Stimulated activated CD4-positive, alpha-beta T cell treated with anti-CD3 and anti-CD28 coated beads, Interleukin-15, amount 100 ng/mL, for 48 hours (primary cell): ENCODE results near the gene SLC20A1.
"Not testable (repeated sequence)": the region's sequence is repeated elsewhere in the genome, so short reads cannot be mapped to it uniquely, and the experiment has no call there.

Source experiments
- DNase-seq, 2 donors: peaks; one replicate each; pipeline ENCODE4 v3.0.0-alpha.2; 2020; ENCODE audit warnings: low read depth in 2 of 2

The SLC20A1 gene

GRCh38 chr2:112645310-112646101 is at the start of gene SLC20A1:
TSS of gene SLC20A1 (plus strand) at chr2:112645939. CDS start at chr2:112646829, 890 bp downstream.
- DNase-seq = peak; percentile 94 to 97

GRCh38 chr2:112597537-112598322 is 48.0 kb upstream of the SLC20A1 start:
- no peak for DNase-seq

GRCh38 chr2:112600634-112601033 is 45.1 kb upstream of the SLC20A1 start:
- no peak for DNase-seq

GRCh38 chr2:112601754-112602153 is 44.0 kb upstream of the SLC20A1 start:
- no peak for DNase-seq

GRCh38 chr2:112602917-112603316 is 42.8 kb upstream of the SLC20A1 start:
- no peak for DNase-seq

- DNase-seq = no peak
Observed at GRCh38 chr2:112603731-112604130, 42.0 kb upstream of the SLC20A1 start.

GRCh38 chr2:112604952-112605351 is 40.8 kb upstream of the SLC20A1 start:
- no peak for DNase-seq

- no peak for DNase-seq
Observed at GRCh38 chr2:112605926-112606325, 39.8 kb upstream of the SLC20A1 start.

- DNase-seq = no peak
Observed at GRCh38 chr2:112606547-112606946, 39.2 kb upstream of the SLC20A1 start.

- DNase-seq = no peak
Observed at GRCh38 chr2:112607680-112608438, 37.9 kb upstream of the SLC20A1 start.

- DNase-seq = not testable (repeated sequence)
Observed at GRCh38 chr2:112609320-112609719, 36.4 kb upstream of the SLC20A1 start.

- DNase-seq = not testable (repeated sequence)
Observed at GRCh38 chr2:112612283-112612682, 33.5 kb upstream of the SLC20A1 start.

GRCh38 chr2:112614201-112614840 is 31.4 kb upstream of the SLC20A1 start:
- DNase-seq = no peak

- DNase-seq = no peak
Observed at GRCh38 chr2:112615051-112615450, 30.7 kb upstream of the SLC20A1 start.

- DNase-seq = not testable (repeated sequence)
Observed at GRCh38 chr2:112615798-112616197, 29.9 kb upstream of the SLC20A1 start.

GRCh38 chr2:112618383-112618782 is 27.4 kb upstream of the SLC20A1 start:
- DNase-seq = no peak

GRCh38 chr2:112621790-112622527 is 23.8 kb upstream of the SLC20A1 start:
- no peak for DNase-seq

GRCh38 chr2:112622528-112622849 is 23.2 kb upstream of the SLC20A1 start:
- no peak for DNase-seq

GRCh38 chr2:112623913-112624777 is 21.6 kb upstream of the SLC20A1 start:
- DNase-seq = peak; percentile 63 to 66

GRCh38 chr2:112625474-112626114 is 20.1 kb upstream of the SLC20A1 start:
- DNase-seq = no peak
